ENCODE data around the gene MRPL43. TPM values are rescaled to one million over a fixed set of nuclear protein-coding genes. Genes with fewer than 3 reads are reported as not detected.

The MRPL43 gene
- total and polyA plus RNA-seq, 10 of the 15 experiments (the other 5 are each of a cell fraction or from before 2014, with no cell fraction given) = 16.6 to 108 (median 65.1) TPM

- TF ChIP-seq CUX1 (IDR thresholded peaks at IDR 0.05; ENCODE audit: insufficient replicate concordance, low read depth, low read length) (no peak), RB1 (IDR thresholded peaks at IDR 0.05; ENCODE audit: borderline replicate concordance) (no peak), IKZF2 (IDR thresholded peaks at IDR 0.05) (no peak), NBN (IDR thresholded peaks at IDR 0.05) (no peak), DPF2 (IDR thresholded peaks at IDR 0.05) (no peak), SP1 (IDR thresholded peaks at IDR 0.05; ENCODE audit: low read depth, low read length) (peak; percentile 9), SUZ12 (IDR thresholded peaks at IDR 0.05; ENCODE audit: unreplicated experiment) (no peak), SMC3 (IDR thresholded peaks at IDR 0.05; ENCODE audit: borderline replicate concordance, low read length) (peak; percentile 68; the same call in 1 of the 2 replicates)
- TF ChIP-seq, protein P1, sequence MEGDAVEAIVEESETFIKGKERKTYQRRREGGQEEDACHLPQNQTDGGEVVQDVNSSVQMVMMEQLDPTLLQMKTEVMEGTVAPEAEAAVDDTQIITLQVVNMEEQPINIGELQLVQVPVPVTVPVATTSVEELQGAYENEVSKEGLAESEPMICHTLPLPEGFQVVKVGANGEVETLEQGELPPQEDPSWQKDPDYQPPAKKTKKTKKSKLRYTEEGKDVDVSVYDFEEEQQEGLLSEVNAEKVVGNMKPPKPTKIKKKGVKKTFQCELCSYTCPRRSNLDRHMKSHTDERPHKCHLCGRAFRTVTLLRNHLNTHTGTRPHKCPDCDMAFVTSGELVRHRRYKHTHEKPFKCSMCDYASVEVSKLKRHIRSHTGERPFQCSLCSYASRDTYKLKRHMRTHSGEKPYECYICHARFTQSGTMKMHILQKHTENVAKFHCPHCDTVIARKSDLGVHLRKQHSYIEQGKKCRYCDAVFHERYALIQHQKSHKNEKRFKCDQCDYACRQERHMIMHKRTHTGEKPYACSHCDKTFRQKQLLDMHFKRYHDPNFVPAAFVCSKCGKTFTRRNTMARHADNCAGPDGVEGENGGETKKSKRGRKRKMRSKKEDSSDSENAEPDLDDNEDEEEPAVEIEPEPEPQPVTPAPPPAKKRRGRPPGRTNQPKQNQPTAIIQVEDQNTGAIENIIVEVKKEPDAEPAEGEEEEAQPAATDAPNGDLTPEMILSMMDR (IDR thresholded peaks at IDR 0.05 in 2 of 3, conservative IDR thresholded peaks at IDR 0.05 in 1 of 3; ENCODE audit: control insufficient read depth in 2 of 3, extremely low read depth in 1 of 3, insufficient read depth in 1 of 3, low read depth in 3 of 3, low read length in 3 of 3) = peak; percentile 54 to 82 (median 64)
Measured at GRCh38 chr10:100969187-100970075, 17.9 kb downstream of the MRPL43 start, which contains the start of gene SEMA4G (continued).

All from GM12878 (cell line).